SU-DHL-6 (cell line): ENCODE measurements around the gene OSM.
"Not testable (repeated sequence)": the region's sequence is repeated elsewhere in the genome, so short reads cannot be mapped to it uniquely, and the experiment has no call there.

Source experiments
- H2AFZ ChIP-seq: fragments of 200-600 bp; sonication (generic); 2 replicates; pipeline ENCODE4 v1.6.1; 2014; ENCODE audit warnings: low read depth, mild to moderate bottlenecking, moderate library complexity, mixed read lengths, antibody characterized with exemption, low read length; ENCODE audit not compliant: severe bottlenecking
- H3F3A ChIP-seq: fragments of 200-600 bp; shearing (Covaris generic); 2 replicates; pipeline ENCODE4 v1.6.0; 2016; ENCODE audit warnings: antibody characterized with exemption, mild to moderate bottlenecking; ENCODE audit not compliant: insufficient read depth
- H3K27ac ChIP-seq: fragments of 200-600 bp; sonication (generic); 2 replicates; pipeline ENCODE4 v1.5.1; 2016; ENCODE audit warnings: low read depth, mild to moderate bottlenecking, low read length, moderate library complexity, mixed read lengths
- H3K27me3 ChIP-seq: fragments of 200-600 bp; sonication (generic), shearing (Covaris generic); 2 replicates; pipeline ENCODE4 v1.6.0; 2014; ENCODE audit warnings: mild to moderate bottlenecking, low read length
- H3K36me3 ChIP-seq: fragments of 200-600 bp; sonication (generic); 2 replicates; pipeline ENCODE4 v1.6.1; 2014; ENCODE audit warnings: mild to moderate bottlenecking, low read length, mixed read lengths
- H3K4me2 ChIP-seq: fragments of 300-600, 200-600 bp; shearing (Covaris generic), sonication (generic); 2 replicates; pipeline ENCODE4 v1.6.0; 2014; ENCODE audit warnings: low read length, low read depth, mild to moderate bottlenecking; ENCODE audit not compliant: poor library complexity, severe bottlenecking
- H3K4me3 ChIP-seq: fragments of 200-600 bp; sonication (generic); 2 replicates; pipeline ENCODE4 v1.5.1; 2014; ENCODE audit warnings: antibody characterized with exemption, low read length, mild to moderate bottlenecking, mixed read lengths; ENCODE audit not compliant: insufficient read depth, poor library complexity, severe bottlenecking
- H3K79me2 ChIP-seq: fragments of 200-600 bp; sonication (generic); 2 replicates; pipeline ENCODE4 v1.6.1; 2014; ENCODE audit warnings: mild to moderate bottlenecking, low read length, moderate library complexity; ENCODE audit not compliant: insufficient read depth
- H3K9ac ChIP-seq: fragments of 200-600 bp; sonication (generic); 2 replicates; pipeline ENCODE4 v1.7.0; 2014; ENCODE audit warnings: mild to moderate bottlenecking, low read length
- H3K9me2 ChIP-seq: fragments of 200-600 bp; sonication (generic); replicated peaks from 2 replicates; pipeline ENCODE4 v1.6.1; 2014; ENCODE audit warnings: low read length; ENCODE audit not compliant: insufficient read depth
- H3K9me3 ChIP-seq: fragments of 200-600 bp; sonication (generic); 2 replicates; pipeline ENCODE4 v1.6.1; 2014; ENCODE audit warnings: low read length, mixed read lengths; ENCODE audit not compliant: insufficient read depth
- H4K20me1 ChIP-seq: fragments of 200-600 bp; sonication (generic); 2 replicates; pipeline ENCODE4 v1.6.1; 2014; ENCODE audit warnings: low read depth, mild to moderate bottlenecking, antibody characterized with exemption, low read length, moderate library complexity, mixed read lengths
- CTCF ChIP-seq: fragments of 200-600 bp; sonication (generic); IDR thresholded peaks from one replicate; pipeline ENCODE4 v1.5.1; 2017; ENCODE audit warnings: antibody characterized with exemption, mild to moderate bottlenecking, low read length, moderate library complexity; ENCODE audit not compliant: insufficient read depth, poor library complexity, severe bottlenecking
- EZH2phosphoT487 ChIP-seq: fragments of 200-600 bp; sonication (generic), shearing (Covaris generic); conservative IDR thresholded peaks from 2 replicates; pipeline ENCODE4 v1.6.1; 2018; ENCODE audit warnings: mild to moderate bottlenecking, antibody characterized with exemption, low read length, moderate library complexity, mixed read lengths

Gene OSM

GRCh38 chr22:30234786-30235470, 31.7 kb downstream of the OSM start:
- H3K27me3 ChIP-seq, result no peaks in the 10 kb centered on the region
- H2AFZ ChIP-seq, result no peak overlapping the region
- no peak overlapping the region for H3K4me2 ChIP-seq
- no peaks in the 10 kb centered on the region for H3K79me2 ChIP-seq
- H4K20me1 ChIP-seq, result no peaks in the 10 kb centered on the region
- no peaks in the 10 kb centered on the region for H3F3A ChIP-seq
- no peaks in the 10 kb centered on the region for H3K36me3 ChIP-seq
- TF ChIP-seq EZH2phosphoT487 (no peak), CTCF (no peak)
- H3K9ac ChIP-seq, result no peak overlapping the region
- no peaks in the 10 kb centered on the region for H3K9me2 ChIP-seq
- H3K27ac ChIP-seq, result no peak overlapping the region
- no peak overlapping the region for H3K4me3 ChIP-seq
- H3K9me3 ChIP-seq, result no peaks in the 10 kb centered on the region

- H3K27ac ChIP-seq, result not testable (repeated sequence)
Measured at GRCh38 chr22:30234325-30234724, 32.3 kb downstream of the OSM start.

GRCh38 chr22:30233582-30233981, 33.1 kb downstream of the OSM start:
- Histone ChIP-seq H3K9ac (no peak overlapping the region), H3K27ac (no peak overlapping the region), H3K36me3 (no peaks in the 10 kb centered on the region), H4K20me1 (no peaks in the 10 kb centered on the region), H3K9me3 (no peaks in the 10 kb centered on the region), H3K4me2 (no peak overlapping the region), H3K27me3 (no peaks in the 10 kb centered on the region), H3K4me3 (no peak overlapping the region), H3F3A (no peaks in the 10 kb centered on the region), H2AFZ (no peak overlapping the region), H3K9me2 (no peaks in the 10 kb centered on the region), H3K79me2 (no peaks in the 10 kb centered on the region)
- TF ChIP-seq CTCF (no peak), EZH2phosphoT487 (no peak)

More at GRCh38 chr22:30234325-30234724, 32.3 kb downstream of the OSM start:
- H3K36me3 ChIP-seq, H3K9me2 ChIP-seq, H3K79me2 ChIP-seq, H3K27me3 ChIP-seq, H3F3A ChIP-seq, H3K9me3 ChIP-seq, H3K4me2 ChIP-seq, H3K9ac ChIP-seq, H3K4me3 ChIP-seq, H4K20me1 ChIP-seq, H2AFZ ChIP-seq: not testable (repeated sequence)

DNA sequence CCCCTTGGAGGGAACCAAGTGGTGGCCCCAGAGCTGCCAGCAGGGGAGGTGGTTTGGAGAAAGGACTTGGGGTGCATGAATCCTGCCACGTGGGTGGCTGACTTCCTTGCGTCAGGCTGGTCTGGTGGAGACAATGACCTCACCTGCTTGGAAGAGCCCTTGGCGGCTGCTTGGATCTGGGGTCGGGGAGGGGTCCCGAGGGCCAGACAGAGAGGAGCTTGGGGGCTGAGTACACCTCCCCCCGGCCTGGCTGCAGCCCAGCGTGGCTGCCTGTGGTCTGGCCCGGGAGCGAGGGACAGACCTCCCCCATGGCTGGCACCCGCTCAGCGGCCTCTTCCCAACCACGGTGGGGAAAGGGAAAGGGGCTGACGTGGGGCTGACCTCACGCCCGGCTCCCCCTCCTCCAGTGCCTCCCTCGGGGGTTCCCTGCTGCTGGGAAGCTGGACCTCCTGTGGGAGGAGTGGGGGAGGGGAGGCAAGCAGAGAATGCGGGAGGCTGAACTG, 33.9 kb downstream of the OSM start:
- TF ChIP-seq EZH2phosphoT487 (no peak), CTCF (no peak)
- no peaks in the 10 kb centered on the region for H3K9me2 ChIP-seq
- H2AFZ ChIP-seq, result no peak overlapping the region
- H3K79me2 ChIP-seq, result no peaks in the 10 kb centered on the region
- no peak overlapping the region for H3K4me3 ChIP-seq
- no peaks in the 10 kb centered on the region for H3K36me3 ChIP-seq
- no peak overlapping the region for H3K4me2 ChIP-seq
- no peak overlapping the region for H3K27ac ChIP-seq
- H4K20me1 ChIP-seq, result no peaks in the 10 kb centered on the region
- no peak overlapping the region for H3K9ac ChIP-seq
- H3K9me3 ChIP-seq, result no peaks in the 10 kb centered on the region
- H3F3A ChIP-seq, result no peaks in the 10 kb centered on the region
- H3K27me3 ChIP-seq, result no peaks in the 10 kb centered on the region
